MM.1S (cell line): ENCODE data around the gene PIEZO1.

ENCODE experiments used
- CTCF ChIP-seq: fragments of 300-600 bp; sonication (generic); IDR thresholded peaks from 2 replicates; pipeline ENCODE4 v1.5.1; 2016; ENCODE audit warnings: antibody characterized with exemption, low read length, mixed read lengths
- EZH2 ChIP-seq: fragments of 300-600 bp; sonication (generic); optimal IDR thresholded peaks from 2 replicates; pipeline ENCODE3; 2017; ENCODE audit warnings: low read depth, mild to moderate bottlenecking, antibody characterized with exemption, low read length, mixed read lengths

- TF ChIP-seq CTCF (no peak), EZH2 (no peak)
Measured at GRCh38 chr16:88688013-88688778, 96.8 kb downstream of the PIEZO1 start.
